HG03039 (cell line): ENCODE results near the gene PHACTR1.

Experiments used
- ATAC-seq: cut with Tn5 transposase; IDR thresholded peaks from one replicate; pipeline ENCODE4 v1.9.1; 2021; ENCODE audit warnings: mild to moderate bottlenecking, moderate library complexity; ENCODE audit not compliant: unreplicated experiment

PHACTR1 gene

GRCh38 chr6:13012977-13013680, 296.6 kb downstream of the PHACTR1 start:
- no peak for ATAC-seq

- no peak for ATAC-seq
Measured at GRCh38 chr6:13013681-13014503, 297.3 kb downstream of the PHACTR1 start.

- no peak for ATAC-seq
Measured at GRCh38 chr6:13014504-13015378, 298.2 kb downstream of the PHACTR1 start.

- no peak for ATAC-seq
Measured at GRCh38 chr6:13015379-13015681, 298.8 kb downstream of the PHACTR1 start.

- no peak for ATAC-seq
Measured at GRCh38 chr6:13024616-13025015, 308.0 kb downstream of the PHACTR1 start.

GRCh38 chr6:13025893-13026499, 309.4 kb downstream of the PHACTR1 start:
- ATAC-seq = no peak

GRCh38 chr6:13026557-13026956, 310.0 kb downstream of the PHACTR1 start:
- ATAC-seq = no peak

- no peak for ATAC-seq
Measured at GRCh38 chr6:13027207-13027606, 310.6 kb downstream of the PHACTR1 start.

GRCh38 chr6:13030396-13030795, 313.8 kb downstream of the PHACTR1 start:
- ATAC-seq = no peak

GRCh38 chr6:13032566-13032965, 316.0 kb downstream of the PHACTR1 start:
- no peak for ATAC-seq

- ATAC-seq = no peak
Measured at GRCh38 chr6:13033145-13033544, 316.6 kb downstream of the PHACTR1 start.

- no peak for ATAC-seq
Measured at GRCh38 chr6:13034316-13034715, 317.7 kb downstream of the PHACTR1 start.

GRCh38 chr6:13035606-13036005, 319.0 kb downstream of the PHACTR1 start:
- no peak for ATAC-seq

GRCh38 chr6:13038315-13038714, 321.7 kb downstream of the PHACTR1 start:
- no peak for ATAC-seq

- ATAC-seq = no peak
Measured at GRCh38 chr6:13038741-13039190, 322.2 kb downstream of the PHACTR1 start.

- no peak for ATAC-seq
Measured at GRCh38 chr6:13044390-13044789, 327.8 kb downstream of the PHACTR1 start.

- ATAC-seq = no peak
Measured at GRCh38 chr6:13044896-13045295, 328.3 kb downstream of the PHACTR1 start.

- no peak for ATAC-seq
Measured at GRCh38 chr6:13045676-13046075, 329.1 kb downstream of the PHACTR1 start.

GRCh38 chr6:13046084-13046483, 329.5 kb downstream of the PHACTR1 start:
- no peak for ATAC-seq

- no peak for ATAC-seq
Measured at GRCh38 chr6:13048113-13048512, 331.5 kb downstream of the PHACTR1 start.

- no peak for ATAC-seq
Measured at GRCh38 chr6:13049666-13050254, 333.2 kb downstream of the PHACTR1 start.
